Measurements from ENCODE around the gene XRCC2.

Gene XRCC2

GRCh38 chr7:152617056-152617455 lies 58.9 kb downstream of the XRCC2 start:
- DNase-seq (ENCODE audit: low spot score) (no peak), FAIRE-seq (no peak)

GRCh38 chr7:152615031-152615741 lies 60.8 kb downstream of the XRCC2 start:
- FAIRE-seq = no peak
- DNase-seq (ENCODE audit: low spot score) = no peak

GRCh38 chr7:152608656-152609055 lies 67.3 kb downstream of the XRCC2 start:
- DNase-seq (ENCODE audit: low spot score) (no peak), FAIRE-seq (no peak)

- no peak for FAIRE-seq
- no peak for DNase-seq (ENCODE audit: low spot score)
Measured at GRCh38 chr7:152608208-152608607, 67.7 kb downstream of the XRCC2 start.

- no peak for FAIRE-seq
- no peak for DNase-seq (ENCODE audit: low spot score)
Measured at GRCh38 chr7:152607007-152607406, 68.9 kb downstream of the XRCC2 start.

GRCh38 chr7:152602962-152603361 lies 73.0 kb downstream of the XRCC2 start:
- DNase-seq (ENCODE audit: low spot score) = no peak
- no peak for FAIRE-seq

GRCh38 chr7:152601305-152601798 lies 74.6 kb downstream of the XRCC2 start:
- DNase-seq (ENCODE audit: low spot score) = no peak

GRCh38 chr7:152600266-152600665 lies 75.7 kb downstream of the XRCC2 start:
- DNase-seq (ENCODE audit: low spot score) (no peak), FAIRE-seq (no peak)

More at GRCh38 chr7:152601305-152601798, 74.6 kb downstream of the XRCC2 start:
- FAIRE-seq = no peak

GRCh38 chr7:152597507-152597906 lies 78.4 kb downstream of the XRCC2 start:
- FAIRE-seq = no peak
- no peak for DNase-seq (ENCODE audit: low spot score)

- DNase-seq (ENCODE audit: low spot score) (no peak), FAIRE-seq (no peak)
Measured at GRCh38 chr7:152596824-152597223, 79.1 kb downstream of the XRCC2 start.

Measured in urothelium cell line (cell line).